ENCODE results near the gene PPP1R9A.

DNA sequence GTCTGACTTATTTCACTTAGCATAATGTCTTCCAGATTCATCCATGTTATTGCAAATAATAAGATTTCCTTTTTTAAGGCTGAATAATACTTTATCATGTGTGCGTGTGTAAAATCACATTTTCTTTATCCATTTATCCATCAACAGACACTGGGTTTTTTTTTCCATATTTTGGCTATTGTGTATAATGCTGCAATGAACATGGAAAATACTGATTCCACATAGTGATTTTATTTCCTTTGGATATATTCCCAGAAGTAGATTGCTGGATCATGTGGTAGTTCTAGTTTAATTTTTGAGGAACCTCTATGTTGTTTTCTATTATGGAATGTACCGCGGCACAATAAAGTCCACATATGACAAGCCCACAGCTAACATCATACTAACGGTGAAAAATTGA lies 236.9 kb downstream of the PPP1R9A start:
- TF ChIP-seq, protein P1, sequence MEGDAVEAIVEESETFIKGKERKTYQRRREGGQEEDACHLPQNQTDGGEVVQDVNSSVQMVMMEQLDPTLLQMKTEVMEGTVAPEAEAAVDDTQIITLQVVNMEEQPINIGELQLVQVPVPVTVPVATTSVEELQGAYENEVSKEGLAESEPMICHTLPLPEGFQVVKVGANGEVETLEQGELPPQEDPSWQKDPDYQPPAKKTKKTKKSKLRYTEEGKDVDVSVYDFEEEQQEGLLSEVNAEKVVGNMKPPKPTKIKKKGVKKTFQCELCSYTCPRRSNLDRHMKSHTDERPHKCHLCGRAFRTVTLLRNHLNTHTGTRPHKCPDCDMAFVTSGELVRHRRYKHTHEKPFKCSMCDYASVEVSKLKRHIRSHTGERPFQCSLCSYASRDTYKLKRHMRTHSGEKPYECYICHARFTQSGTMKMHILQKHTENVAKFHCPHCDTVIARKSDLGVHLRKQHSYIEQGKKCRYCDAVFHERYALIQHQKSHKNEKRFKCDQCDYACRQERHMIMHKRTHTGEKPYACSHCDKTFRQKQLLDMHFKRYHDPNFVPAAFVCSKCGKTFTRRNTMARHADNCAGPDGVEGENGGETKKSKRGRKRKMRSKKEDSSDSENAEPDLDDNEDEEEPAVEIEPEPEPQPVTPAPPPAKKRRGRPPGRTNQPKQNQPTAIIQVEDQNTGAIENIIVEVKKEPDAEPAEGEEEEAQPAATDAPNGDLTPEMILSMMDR (optimal IDR thresholded peaks at IDR 0.05 in 1 of 3, IDR thresholded peaks at IDR 0.05 in 1 of 3, conservative IDR thresholded peaks at IDR 0.05 in 1 of 3; ENCODE audit: extremely low read depth in 1 of 3, insufficient read depth in 2 of 3, low read length in 3 of 3), result no peak
- no peak for TF ChIP-seq EZH2 (IDR thresholded peaks at IDR 0.05; ENCODE audit: low read length)

Data from keratinocyte (primary cell).